Activated CD8-positive, alpha-beta memory T cell treated with anti-CD3 and anti-CD28 coated beads for 48 hours (primary cell): ENCODE measurements around the gene PARN.
A peak's percentile ranks its signal among the peaks of the same experiment; 100 is the strongest.
"Not testable (repeated sequence)": the region's sequence is repeated elsewhere in the genome, so short reads cannot be mapped to it uniquely, and the experiment has no call there.

ENCODE experiments used
- DNase-seq, 3 experiments: peaks; one replicate each; pipeline ENCODE4 v3.0.0-alpha.2; 2020; ENCODE audit warnings: low read depth in 2 of 3, low spot score in 2 of 3

Gene PARN

GRCh38 chr16:14629919-14630619 lies at the start of gene PARN:
Gene PARN (minus strand): TSS chr16:14630260. CDS start chr16:14630125, 135 bp downstream.
- peak; percentile 91 to 97 (median 94) for DNase-seq

GRCh38 chr16:14678748-14679497 lies 48.9 kb upstream of the PARN start:
- no peak for DNase-seq

- no peak for DNase-seq
Measured at GRCh38 chr16:14677627-14678026, 47.6 kb upstream of the PARN start.

- no peak for DNase-seq
Measured at GRCh38 chr16:14676633-14677032, 46.6 kb upstream of the PARN start.

- no peak for DNase-seq
Measured at GRCh38 chr16:14672403-14672971, 42.4 kb upstream of the PARN start.

GRCh38 chr16:14669776-14670175 lies 39.7 kb upstream of the PARN start:
- no peak for DNase-seq

- DNase-seq = no peak
Measured at GRCh38 chr16:14668556-14669223, 38.6 kb upstream of the PARN start.

- DNase-seq = no peak
Measured at GRCh38 chr16:14667347-14668266, 37.5 kb upstream of the PARN start.

GRCh38 chr16:14658063-14658462 lies 28.0 kb upstream of the PARN start:
- DNase-seq = no peak

GRCh38 chr16:14652726-14653125 lies 22.7 kb upstream of the PARN start:
- no peak for DNase-seq

GRCh38 chr16:14650629-14651028 lies 20.6 kb upstream of the PARN start:
- DNase-seq = no peak

- no peak for DNase-seq
Measured at GRCh38 chr16:14649816-14650215, 19.8 kb upstream of the PARN start.

- no peak for DNase-seq
Measured at GRCh38 chr16:14641926-14642325, 11.9 kb upstream of the PARN start.

- DNase-seq = no peak
Measured at GRCh38 chr16:14641206-14641605, 11.1 kb upstream of the PARN start.

- no peak for DNase-seq
Measured at GRCh38 chr16:14640538-14640937, 10.5 kb upstream of the PARN start.

GRCh38 chr16:14636951-14637240 lies 6.8 kb upstream of the PARN start:
- DNase-seq = not testable (repeated sequence)

- not testable (repeated sequence) for DNase-seq
Measured at GRCh38 chr16:14636179-14636950, 6.3 kb upstream of the PARN start.

- DNase-seq = no peak
Measured at GRCh38 chr16:14635395-14636165, 5.5 kb upstream of the PARN start.

- no peak for DNase-seq
Measured at GRCh38 chr16:14634389-14634725, 4.3 kb upstream of the PARN start.
